HK-2 (cell line): ENCODE results near the gene FAM117B.
"Not testable (repeated sequence)": the region's sequence is repeated elsewhere in the genome, so short reads cannot be mapped to it uniquely, and the experiment has no call there.

Experiments
- DNase-seq: peaks from one replicate; pipeline ENCODE4 v3.0.0-alpha.2; 2018; ENCODE audit not compliant: unreplicated experiment

The FAM117B gene

DNA sequence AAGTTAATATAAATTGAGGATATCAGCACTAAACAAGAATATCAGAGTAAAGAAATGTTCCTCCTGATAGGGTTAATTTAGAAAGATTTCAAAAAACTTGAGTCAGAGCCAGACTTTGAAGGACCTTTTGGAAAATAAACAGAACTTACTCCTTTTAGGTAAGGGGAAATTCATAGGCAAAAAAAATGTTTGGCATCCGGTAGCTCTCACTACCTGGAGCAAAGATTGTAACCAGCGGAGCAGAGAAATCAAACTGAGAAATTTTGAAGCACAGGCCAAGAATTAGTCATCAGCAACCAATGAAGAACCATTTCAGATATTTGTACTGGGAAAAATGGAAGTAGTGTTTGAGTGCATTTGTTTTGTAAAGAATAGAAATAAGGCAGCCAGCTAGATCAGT is 123.8 kb downstream of the FAM117B start:
- DNase-seq = no peak

- DNase-seq = no peak
Observed at GRCh38 chr2:202760848-202761247, 126.1 kb downstream of the FAM117B start.

DNA sequence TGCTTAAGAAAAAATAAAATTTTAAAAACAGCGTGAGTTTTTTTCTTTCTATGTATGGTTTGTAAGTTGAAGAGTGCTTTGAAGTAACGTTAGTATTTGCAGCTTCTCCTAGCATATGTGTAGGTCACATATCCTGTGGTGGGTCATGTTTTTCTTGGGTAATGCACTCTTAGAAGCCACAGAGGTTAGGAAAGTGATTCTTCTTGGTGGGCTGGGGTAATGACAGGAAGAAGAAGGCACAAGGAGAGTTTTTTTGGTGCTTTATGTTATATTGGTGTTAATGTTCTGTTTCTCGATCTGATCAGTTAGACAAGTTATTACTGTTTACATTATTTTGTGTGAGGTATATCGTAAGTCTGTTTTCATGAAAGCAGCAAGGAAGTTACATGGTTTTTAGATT is 127.8 kb downstream of the FAM117B start:
- no peak for DNase-seq

- no peak for DNase-seq
Observed at GRCh38 chr2:202763916-202764315, 129.1 kb downstream of the FAM117B start.

DNA sequence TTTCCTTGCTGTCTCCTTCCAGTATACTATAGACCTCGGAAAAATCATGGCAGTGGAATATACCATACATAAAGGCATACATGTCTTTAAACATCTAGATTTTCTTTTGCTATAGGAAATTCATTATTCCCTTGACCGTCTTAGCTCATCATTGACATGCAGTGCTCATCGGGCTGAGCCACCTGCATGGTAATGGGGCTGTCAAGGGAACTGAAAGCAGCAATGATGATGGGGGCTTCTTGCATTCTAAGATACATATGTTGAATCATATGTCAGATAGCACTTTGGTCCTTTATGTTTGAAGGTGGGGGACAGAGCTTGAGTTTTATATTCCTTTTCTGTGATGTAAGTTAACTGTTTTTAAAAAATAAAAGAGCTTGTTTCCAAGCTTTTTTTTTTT is 130.2 kb downstream of the FAM117B start:
- no peak for DNase-seq

DNA sequence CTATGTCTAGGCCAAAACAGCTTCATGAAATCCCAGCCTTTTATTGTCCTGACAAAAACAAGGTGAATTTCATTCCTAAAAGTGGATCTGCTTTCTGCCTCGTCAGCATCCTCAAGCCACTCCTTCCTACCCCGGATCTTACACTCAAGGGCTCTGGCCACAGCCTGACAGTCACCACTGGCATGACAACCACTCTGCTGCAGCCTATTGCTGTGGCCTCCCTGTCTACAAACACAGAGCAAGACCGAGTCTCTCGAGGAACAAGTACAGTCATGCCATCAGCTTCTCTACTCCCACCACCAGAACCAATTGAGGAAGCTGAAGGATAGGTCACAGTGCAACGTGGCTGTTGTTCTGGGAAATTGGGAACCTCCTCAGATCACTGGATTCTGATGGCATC is 130.7 kb downstream of the FAM117B start:
- DNase-seq = no peak

- no peak for DNase-seq
Observed at GRCh38 chr2:202768273-202768672, 133.5 kb downstream of the FAM117B start.

- DNase-seq = no peak
Observed at GRCh38 chr2:202769201-202769600, 134.4 kb downstream of the FAM117B start.

DNA sequence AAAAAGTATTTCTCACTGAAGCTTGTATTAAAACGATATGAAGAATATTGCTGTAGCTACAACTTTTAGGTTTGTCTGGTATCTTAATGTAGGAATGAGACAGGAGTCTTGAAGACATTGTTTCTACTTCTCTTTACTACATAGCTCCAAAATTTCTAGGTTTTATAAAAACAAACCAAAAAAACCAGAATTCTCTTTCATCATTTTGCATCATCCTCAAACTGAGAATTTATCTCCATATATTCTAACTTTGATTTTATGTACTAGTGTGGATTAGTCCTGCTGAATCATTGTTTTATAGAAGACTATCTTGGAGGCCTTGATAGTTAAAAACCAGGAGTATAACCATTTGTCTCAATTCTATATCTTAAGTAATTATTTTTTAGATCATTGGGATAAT is 136.6 kb downstream of the FAM117B start:
- DNase-seq = no peak

- DNase-seq = no peak
Observed at GRCh38 chr2:202771741-202772460, 137.1 kb downstream of the FAM117B start.

- no peak for DNase-seq
Observed at GRCh38 chr2:202773301-202773973, 138.7 kb downstream of the FAM117B start.

GRCh38 chr2:202774104-202774503 is 139.3 kb downstream of the FAM117B start:
- no peak for DNase-seq

DNA sequence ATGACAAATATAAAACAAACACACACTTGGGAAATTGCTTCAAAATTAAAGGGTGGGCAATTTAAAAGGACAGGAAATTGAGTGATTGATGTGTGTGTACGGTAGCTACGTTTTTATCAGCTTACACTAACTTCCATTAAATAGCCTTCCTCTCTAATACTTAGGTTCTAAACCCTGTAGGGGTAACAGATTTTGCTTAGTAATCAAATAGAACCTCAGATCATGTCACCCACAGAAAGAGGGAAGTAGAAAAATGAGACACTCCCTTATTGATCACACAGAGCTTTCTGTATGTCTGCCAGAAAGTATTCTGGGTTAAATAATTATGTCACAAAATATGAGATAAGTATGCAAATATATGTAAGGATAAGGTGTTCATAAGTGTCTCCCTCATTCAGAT is 143.4 kb downstream of the FAM117B start:
- DNase-seq = no peak

- peak; percentile 10 for DNase-seq
Observed at GRCh38 chr2:202780514-202781021, 145.8 kb downstream of the FAM117B start.

DNA sequence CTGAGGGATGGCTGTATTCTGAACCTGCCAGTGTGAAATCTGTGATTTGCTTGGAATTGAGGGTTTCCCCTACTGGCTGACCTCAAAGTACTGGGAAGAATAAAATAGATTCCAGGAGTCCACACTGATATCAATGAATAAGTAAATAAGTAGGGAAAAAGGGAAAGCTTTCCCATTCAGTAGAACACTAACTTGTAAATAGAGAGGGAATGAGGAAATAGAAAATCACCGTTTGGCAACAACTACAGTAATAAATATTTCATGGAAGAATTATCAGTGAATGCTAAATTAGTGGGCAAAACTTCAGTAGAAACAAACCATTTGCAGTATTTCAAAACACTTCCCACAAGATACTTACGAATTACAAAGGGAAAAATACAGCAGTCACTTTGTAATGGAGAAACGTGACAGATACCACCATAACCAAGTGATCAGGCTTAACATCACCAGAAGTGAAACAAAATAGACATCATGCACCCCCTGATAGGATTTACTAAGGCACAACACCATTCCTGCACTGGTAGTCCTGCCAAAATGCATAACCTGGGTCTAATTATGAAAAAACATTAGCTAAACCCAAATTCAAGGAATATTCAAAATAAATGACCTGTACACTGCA is 148.3 kb downstream of the FAM117B start:
- DNase-seq = no peak

- DNase-seq = no peak
Observed at GRCh38 chr2:202786842-202787241, 152.1 kb downstream of the FAM117B start.

DNA sequence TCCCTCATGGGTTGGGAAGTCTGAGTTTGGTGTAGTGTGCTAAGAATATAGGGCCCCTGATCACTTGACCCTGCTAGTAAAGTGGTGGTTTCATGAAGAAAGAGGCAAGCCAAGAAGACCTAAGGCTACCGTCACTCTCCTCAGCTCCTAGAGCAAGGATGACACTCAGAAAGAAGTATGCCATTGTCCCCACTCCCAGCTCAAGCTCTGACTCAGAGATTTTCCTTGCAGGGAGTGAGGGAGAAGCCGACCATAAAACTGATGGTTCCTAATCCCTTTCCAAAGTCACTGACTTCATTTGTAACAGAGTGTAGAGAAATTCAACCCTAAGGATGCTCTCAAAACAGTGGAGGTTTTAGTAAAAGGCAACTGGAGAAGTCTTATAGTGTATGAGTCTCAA is 155.9 kb downstream of the FAM117B start:
- no peak for DNase-seq

DNA sequence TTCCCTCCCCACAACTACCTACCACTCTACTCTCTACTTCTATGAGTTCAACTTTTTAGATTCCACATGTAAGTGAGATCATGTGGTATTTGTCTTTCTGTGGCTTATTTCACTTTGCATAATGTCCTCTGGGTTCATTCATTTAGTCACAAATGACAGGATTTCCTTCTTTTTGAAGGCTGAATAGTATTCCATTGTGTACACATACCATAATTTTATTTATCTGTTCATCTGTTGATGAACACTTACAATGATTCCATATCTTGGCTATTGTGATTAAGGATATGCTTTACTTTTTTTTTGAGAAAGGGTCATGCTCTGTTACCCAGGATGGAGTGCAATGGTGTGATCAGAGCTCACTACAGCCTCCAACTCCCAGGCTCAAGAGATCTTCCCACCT is 163.2 kb downstream of the FAM117B start:
- no peak for DNase-seq

DNA sequence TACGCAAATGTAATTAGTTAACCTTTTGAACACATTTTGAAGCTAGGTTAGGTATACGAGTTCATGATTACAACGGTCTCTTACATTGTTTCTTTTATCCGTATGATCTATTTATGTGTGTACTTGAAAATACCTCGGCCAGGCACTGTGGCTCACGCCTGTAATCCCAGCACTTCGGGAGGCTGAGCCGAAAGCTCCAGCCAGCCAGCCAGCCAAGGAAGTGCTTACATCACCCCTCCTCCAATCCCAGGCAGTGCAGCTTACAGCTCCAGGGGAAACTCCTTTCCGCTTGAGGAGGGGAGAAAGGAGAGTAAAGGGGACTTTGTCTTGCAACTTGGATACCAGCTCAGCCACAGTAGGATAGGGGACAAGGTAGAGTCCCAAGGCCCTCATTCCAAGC is 171.1 kb downstream of the FAM117B start:
- DNase-seq = not testable (repeated sequence)

- DNase-seq = peak; percentile 78
Observed at GRCh38 chr2:202807431-202808138, 172.8 kb downstream of the FAM117B start.

DNA sequence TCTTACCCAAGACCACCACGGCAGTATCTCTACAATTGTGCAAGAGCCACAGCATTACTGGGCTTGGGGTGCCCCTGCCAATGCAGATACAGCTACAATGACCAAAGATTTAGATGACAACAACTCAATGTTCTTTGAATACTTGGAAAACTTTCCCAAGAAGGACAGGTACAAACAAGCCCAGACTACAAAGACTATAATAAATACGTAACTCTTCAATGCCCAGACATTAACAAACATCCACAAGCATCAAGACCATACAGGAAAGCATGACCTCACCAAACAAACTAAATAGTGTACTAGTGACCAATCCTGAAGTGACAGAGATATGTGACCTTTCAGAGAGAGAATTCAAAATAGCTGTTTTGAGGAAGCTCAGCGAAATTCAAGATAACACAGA is 174.0 kb downstream of the FAM117B start:
- DNase-seq = no peak

DNA sequence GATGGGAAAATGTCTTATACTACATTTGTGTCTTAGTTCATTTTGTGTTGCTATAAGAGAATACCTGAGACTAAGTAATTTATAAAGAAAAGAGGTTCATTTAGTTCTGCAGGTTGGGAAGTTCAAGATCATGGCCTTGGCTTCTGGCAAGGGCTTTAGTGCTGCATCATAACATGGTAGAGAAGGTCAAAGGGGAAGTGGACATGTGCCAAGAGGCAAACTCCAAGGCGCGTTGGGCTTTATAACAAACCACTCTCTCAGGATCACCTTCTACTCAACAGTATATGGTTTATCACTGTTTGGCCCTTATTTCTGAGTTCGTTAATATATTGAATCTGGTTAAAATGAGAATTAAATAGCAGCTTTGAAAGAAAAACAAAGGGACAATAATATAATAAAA is 178.6 kb downstream of the FAM117B start:
- DNase-seq = no peak
